Activated T-cell treated with anti-CD3 and anti-CD28 coated beads, Interleukin-2, amount 50 U/mL, for 72 hours (primary cell): Measurements from ENCODE around the gene PBXIP1. TPM values are rescaled to one million over a fixed set of nuclear protein-coding genes. Genes with fewer than 3 reads are reported as not detected.

Source experiments
- ATAC-seq, 2 donors: fragments of 150-1000 bp; cut with Tn5 transposase; replicated peaks in 1 of 2; 2 replicates each; pipeline ENCODE4 v1.10.0; 2021; ENCODE audit warnings: moderate library complexity in 2 of 2, mild to moderate bottlenecking in 1 of 2
- DNase-seq, 2 donors: peaks; one replicate each; pipeline ENCODE4 v3.0.0; 2021 to 2022; ENCODE audit warnings: mixed read lengths in 1 of 2
- H3K27ac Mint-ChIP-seq: one replicate; pipeline ENCODE4 v1.8.0; 2022; ENCODE audit warnings: mild to moderate bottlenecking, moderate library complexity, mixed read lengths
- H3K27me3 Mint-ChIP-seq: one replicate; pipeline ENCODE4 v1.8.0; 2022; ENCODE audit warnings: low read depth, mixed read lengths
- H3K36me3 Mint-ChIP-seq, 2 donors: one replicate each; pipeline ENCODE4 v1.8.0; 2022; ENCODE audit warnings: mixed read lengths in 2 of 2, mild to moderate bottlenecking in 1 of 2; ENCODE audit not compliant: insufficient read depth in 2 of 2
- H3K4me1 Mint-ChIP-seq: one replicate; pipeline ENCODE4 v1.8.0; 2022; ENCODE audit warnings: low read depth, mixed read lengths
- H3K4me3 Mint-ChIP-seq, 2 donors: one replicate each; pipeline ENCODE4 v1.8.0; 2022; ENCODE audit warnings: mild to moderate bottlenecking in 2 of 2, mixed read lengths in 2 of 2, moderate library complexity in 2 of 2
- H3K9me3 Mint-ChIP-seq, 2 donors: one replicate each; pipeline ENCODE4 v1.8.0; 2022; ENCODE audit warnings: mixed read lengths in 2 of 2
- total RNA-seq, 2 donors: library from RNA; stranded (reverse); gene quantifications; one replicate each; pipeline ENCODE4 v1.2.3, GENCODE V29; 2022

Gene PBXIP1
- total RNA-seq, 2 donors from 2014 or later, result 28.0 to 48.0 TPM

DNA sequence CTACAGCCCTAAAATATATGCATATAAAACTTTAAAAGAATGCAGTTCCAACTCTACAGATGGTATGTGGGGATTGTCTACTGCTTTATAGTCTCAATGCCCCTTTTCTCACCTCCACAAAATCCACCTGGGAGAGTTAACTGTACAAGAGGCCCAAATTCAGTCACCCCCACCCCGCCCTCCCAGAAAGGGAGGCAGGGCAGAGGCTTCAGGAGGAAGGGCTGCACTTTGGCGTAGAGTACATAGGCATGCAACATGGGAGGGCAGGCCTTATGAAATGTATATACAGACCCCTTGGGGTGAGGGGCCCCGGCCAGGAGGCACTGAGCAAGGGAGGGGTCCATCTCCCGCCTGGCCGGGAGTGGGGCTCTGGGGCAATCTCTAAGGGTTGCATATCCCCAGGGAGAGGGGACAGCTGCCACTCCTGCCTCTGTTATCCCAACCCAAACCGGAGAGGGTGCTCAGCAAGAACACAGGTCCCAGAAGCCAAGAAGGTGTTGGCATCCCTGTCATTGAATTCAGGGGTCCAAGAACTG lies 7.0 kb upstream of the PBXIP1 start:
- no peak for ATAC-seq
- no peak for DNase-seq
- Mint-ChIP-seq H3K27me3 (no peaks in the 10 kb centered on the region), H3K36me3 (peaks cover 2 to 9% of the 10 kb centered on the region in 2 donors), H3K4me3 (peak overlapping the region; percentile 91 to 93), H3K4me1 (peaks cover 43% of the 10 kb centered on the region), H3K27ac (peak overlapping the region; percentile 92), H3K9me3 (no peaks in the 10 kb centered on the region)

DNA sequence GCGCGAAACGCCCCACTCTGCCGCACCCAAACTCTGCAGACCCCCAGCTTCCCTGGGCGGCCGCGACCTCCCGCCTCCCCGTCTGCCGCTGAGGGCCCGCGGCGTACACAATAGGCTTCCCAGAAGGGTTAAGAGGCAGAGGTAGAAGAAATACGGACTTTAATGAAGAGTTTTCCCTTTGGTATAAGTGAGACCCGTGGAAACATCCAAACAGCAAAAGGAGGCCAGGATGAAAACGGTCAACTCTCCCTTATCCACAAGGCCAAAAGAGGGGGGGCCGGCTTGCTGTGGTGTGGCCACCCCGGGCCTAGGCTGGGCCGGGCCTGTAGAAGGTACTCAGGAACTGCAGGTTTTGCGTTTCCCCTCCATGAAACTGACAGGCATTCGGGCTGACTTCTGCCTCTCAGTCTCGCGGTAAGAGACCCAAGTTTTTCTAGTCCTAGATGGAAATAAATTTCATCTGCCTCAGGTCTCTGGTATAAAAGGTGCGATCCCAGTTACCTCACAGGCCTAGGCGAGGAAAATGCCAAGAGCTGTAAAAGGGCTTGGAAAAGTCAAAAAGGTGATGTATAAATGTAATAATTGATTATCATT lies 6.4 kb upstream of the PBXIP1 start:
- peak in 1 of 2 donors; percentile 47 for DNase-seq
- ATAC-seq, result peak; percentile 12 to 19
- Mint-ChIP-seq H3K4me1 (peaks cover 45% of the 10 kb centered on the region), H3K27ac (peak overlapping the region; percentile 92), H3K9me3 (no peaks in the 10 kb centered on the region), H3K4me3 (peak overlapping the region; percentile 91 to 93), H3K27me3 (no peaks in the 10 kb centered on the region), H3K36me3 (peaks cover 2 to 9% of the 10 kb centered on the region in 2 donors)

DNA sequence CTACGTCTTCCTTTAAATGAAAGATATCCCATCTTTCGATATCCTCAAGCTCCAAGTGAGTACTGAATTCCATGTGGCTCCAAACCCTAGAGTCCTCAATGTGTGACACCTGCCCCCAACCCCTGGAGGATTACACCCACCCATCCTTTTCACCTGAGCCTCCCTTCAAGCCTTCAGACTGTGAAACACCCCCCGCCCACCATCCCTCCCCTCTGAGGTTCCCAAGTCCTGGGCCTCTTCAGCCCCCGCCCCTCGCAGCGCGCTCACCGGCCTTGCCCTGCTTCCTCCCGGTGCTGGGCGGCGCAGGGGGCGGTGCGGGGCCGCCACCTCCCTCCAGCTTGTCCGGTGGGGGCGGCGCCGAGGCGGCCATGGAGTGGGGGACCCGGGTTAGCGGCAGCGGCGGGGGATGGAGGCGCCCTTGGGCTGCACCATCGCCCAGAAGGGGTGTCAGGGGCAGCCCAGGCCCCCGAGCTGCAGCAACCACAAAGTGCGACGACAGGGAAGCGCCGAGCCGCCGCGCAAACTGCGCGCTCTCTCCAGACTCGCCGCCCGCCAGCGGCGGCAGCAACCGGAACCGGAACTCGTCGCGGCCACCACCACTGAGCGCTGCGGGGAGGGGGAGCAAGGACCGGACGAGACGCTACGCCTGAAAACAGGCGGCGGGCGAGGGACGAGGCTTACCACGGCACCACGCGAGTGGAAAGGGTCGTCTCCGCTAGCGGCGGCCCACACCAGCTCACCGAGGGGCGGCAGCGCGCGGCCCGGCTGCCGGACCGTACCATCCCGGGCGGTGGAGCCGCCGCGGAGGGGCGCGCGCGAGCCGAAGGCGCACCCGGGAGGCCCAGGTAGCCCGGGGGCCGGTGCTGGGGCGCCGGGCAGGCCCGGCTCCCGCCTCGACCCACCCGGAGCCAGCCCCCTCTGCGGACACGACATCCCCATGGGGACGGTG lies 5.6 kb upstream of the PBXIP1 start, which contains the start of gene PYGO2:
TSS of gene PYGO2 (minus strand) at position 576 of the 949 bp plus-strand sequence. CDS start at position 370, 206 bp downstream.
- H3K9me3 Mint-ChIP-seq, result no peaks in the 10 kb centered on the region
- peaks cover 52% of the 10 kb centered on the region for H3K4me1 Mint-ChIP-seq
- peak within 1 kb of the TSS; percentile 92 to 94 for H3K4me3 Mint-ChIP-seq
- peak; percentile 89 to 92 for DNase-seq
- H3K36me3 Mint-ChIP-seq, result peaks cover 2 to 9% of the 10 kb centered on the region in 2 donors
- H3K27ac Mint-ChIP-seq, result peak within 1 kb of the TSS; percentile 92
- no peaks in the 10 kb centered on the region for H3K27me3 Mint-ChIP-seq
- ATAC-seq, result peak; percentile 91

- no peak for DNase-seq
- peaks cover 61% of the 10 kb centered on the region for H3K4me1 Mint-ChIP-seq
- H3K4me3 Mint-ChIP-seq, result peak overlapping the region; percentile 92 to 94
- no peak for ATAC-seq
- peaks cover under 1 to 9% of the 10 kb centered on the region in 2 donors for H3K36me3 Mint-ChIP-seq
- no peaks in the 10 kb centered on the region for H3K27me3 Mint-ChIP-seq
- H3K9me3 Mint-ChIP-seq, result no peaks in the 10 kb centered on the region
- H3K27ac Mint-ChIP-seq, result peak overlapping the region; percentile 89
Measured at GRCh38 chr1:154960446-154961136, 4.7 kb upstream of the PBXIP1 start.

DNA sequence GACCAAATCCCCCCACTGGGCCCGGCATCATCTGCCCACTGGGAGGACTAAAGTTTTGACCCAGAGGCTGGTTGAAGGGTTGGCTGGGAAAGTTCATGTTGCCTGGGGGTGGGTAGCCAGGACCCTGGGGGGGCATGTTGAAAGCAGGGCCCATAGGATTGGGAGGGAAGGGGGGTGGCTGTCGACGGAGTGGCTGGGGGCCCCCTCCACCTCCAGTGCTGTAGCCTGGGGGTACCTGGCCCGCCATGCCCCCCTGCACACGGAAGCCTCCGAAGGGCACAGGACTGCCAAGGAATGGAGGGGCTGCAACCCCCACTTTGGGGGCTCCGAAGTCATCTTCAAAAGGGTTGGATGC lies 3.5 kb upstream of the PBXIP1 start:
- no peak overlapping the region for H3K27ac Mint-ChIP-seq
- ATAC-seq (no peak), DNase-seq (no peak)
- H3K4me3 Mint-ChIP-seq, result peak overlapping the region; percentile 59 to 92
- peaks cover 73% of the 10 kb centered on the region for H3K4me1 Mint-ChIP-seq
- peaks cover 0 to 9% of the 10 kb centered on the region in 2 donors for H3K36me3 Mint-ChIP-seq
- no peaks in the 10 kb centered on the region for H3K9me3 Mint-ChIP-seq
- H3K27me3 Mint-ChIP-seq, result no peaks in the 10 kb centered on the region

DNA sequence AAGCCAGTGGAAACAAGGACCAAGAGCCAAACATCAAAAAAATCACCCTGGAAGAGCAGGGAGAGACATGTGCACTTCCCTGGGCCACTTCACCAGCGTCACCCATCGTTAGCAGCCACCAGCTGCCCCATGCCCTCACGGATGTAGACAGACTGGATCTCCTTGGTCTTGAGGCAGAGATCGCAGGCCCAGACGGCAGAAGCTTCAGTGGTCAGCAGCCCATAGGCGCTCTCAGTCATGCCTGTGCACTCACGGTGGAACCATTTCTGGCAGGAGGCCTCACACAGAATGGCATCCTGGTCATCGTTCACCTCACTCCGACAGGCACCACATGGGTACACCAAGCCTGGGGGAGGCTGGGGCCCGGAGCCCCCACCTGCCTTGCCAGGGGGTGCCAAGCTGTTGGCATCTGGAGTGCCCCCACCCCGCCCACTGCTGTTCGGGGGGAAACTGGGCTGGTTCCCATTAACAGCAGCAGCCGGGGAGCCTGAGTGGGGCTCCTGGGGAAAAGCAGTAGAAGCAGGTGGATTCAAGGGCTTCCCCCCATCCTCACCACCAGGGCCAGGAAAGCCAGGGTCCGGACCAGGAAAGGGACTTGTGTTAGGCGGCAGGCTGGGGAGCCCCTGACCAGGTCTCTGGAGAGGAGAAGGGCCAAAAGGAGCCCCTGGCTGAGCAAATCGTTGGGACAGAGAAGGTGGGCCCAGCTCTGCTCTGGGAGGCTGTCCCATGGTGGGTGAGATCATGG lies 3.0 kb upstream of the PBXIP1 start:
- peak overlapping the region in 1 of 2 donors; percentile 14 for H3K4me3 Mint-ChIP-seq
- no peak for ATAC-seq
- H3K36me3 Mint-ChIP-seq, result peaks cover 0 to 9% of the 10 kb centered on the region in 2 donors
- H3K4me1 Mint-ChIP-seq, result peaks cover 77% of the 10 kb centered on the region
- no peaks in the 10 kb centered on the region for H3K27me3 Mint-ChIP-seq
- no peaks in the 10 kb centered on the region for H3K9me3 Mint-ChIP-seq
- H3K27ac Mint-ChIP-seq, result peak overlapping the region; percentile 48
- DNase-seq, result no peak

- ATAC-seq (no peak), DNase-seq (no peak)
- Mint-ChIP-seq H3K9me3 (no peaks in the 10 kb centered on the region), H3K4me3 (no peak overlapping the region), H3K36me3 (peaks cover 0 to 9% of the 10 kb centered on the region in 2 donors), H3K27me3 (no peaks in the 10 kb centered on the region), H3K4me1 (peaks cover 77% of the 10 kb centered on the region), H3K27ac (peak overlapping the region; percentile 48)
Measured at GRCh38 chr1:154958036-154958435, 2.1 kb upstream of the PBXIP1 start.

DNA sequence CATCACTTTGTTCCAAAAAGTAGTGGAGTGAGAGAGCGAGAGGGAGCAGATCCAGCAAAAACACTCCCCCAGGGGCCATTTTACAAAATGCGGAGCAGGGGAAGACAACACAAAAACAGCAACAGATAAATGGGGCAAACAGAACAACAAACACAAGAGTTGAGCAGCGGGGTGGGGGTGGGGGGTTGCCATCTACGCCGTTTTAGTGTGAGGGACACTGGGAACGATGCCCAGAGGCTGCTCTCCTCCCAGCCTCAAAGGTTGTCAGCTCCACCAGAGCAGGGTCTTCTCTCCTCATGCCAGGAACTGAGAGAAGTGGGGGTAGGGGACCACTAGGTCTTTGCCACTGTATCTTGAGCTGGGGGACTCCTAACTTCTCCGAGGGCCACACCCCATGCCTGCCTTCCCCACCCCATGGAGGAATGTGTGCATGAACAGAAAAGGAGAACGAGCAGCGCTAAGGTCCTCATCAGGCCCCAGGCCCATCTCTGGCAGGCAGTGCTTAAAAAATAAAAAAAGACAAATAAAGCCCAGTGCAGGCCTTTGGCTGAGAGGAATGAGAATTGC lies 1.3 kb upstream of the PBXIP1 start:
- Mint-ChIP-seq H3K9me3 (no peaks in the 10 kb centered on the region), H3K27ac (peak overlapping the region; percentile 7), H3K27me3 (no peaks in the 10 kb centered on the region), H3K36me3 (peaks cover 0 to 5% of the 10 kb centered on the region in 2 donors), H3K4me3 (peak overlapping the region; percentile 11 to 37), H3K4me1 (peaks cover 78% of the 10 kb centered on the region)
- ATAC-seq, result no peak
- no peak for DNase-seq

- no peaks in the 10 kb centered on the region for H3K9me3 Mint-ChIP-seq
Measured at GRCh38 chr1:154956544-154956941, 644 bp upstream of the PBXIP1 start.

GRCh38 chr1:154955039-154955717 lies 721 bp downstream of the PBXIP1 start:
- peak overlapping the region; percentile 82 for H3K27ac Mint-ChIP-seq
- ATAC-seq, result peak; percentile 86 to 89
- no peaks in the 10 kb centered on the region for H3K9me3 Mint-ChIP-seq
- H3K36me3 Mint-ChIP-seq, result peaks cover 0 to 4% of the 10 kb centered on the region in 2 donors
- H3K27me3 Mint-ChIP-seq, result no peaks in the 10 kb centered on the region
- peak; percentile 82 to 87 for DNase-seq
- peaks cover 89% of the 10 kb centered on the region for H3K4me1 Mint-ChIP-seq
- H3K4me3 Mint-ChIP-seq, result peak overlapping the region; percentile 93 to 99

More at GRCh38 chr1:154956544-154956941, 644 bp upstream of the PBXIP1 start:
- no peaks in the 10 kb centered on the region for H3K27me3 Mint-ChIP-seq
- peak overlapping the region; percentile 93 to 99 for H3K4me3 Mint-ChIP-seq
- no peak for DNase-seq
- peak overlapping the region; percentile 82 for H3K27ac Mint-ChIP-seq
- ATAC-seq, result no peak
- H3K4me1 Mint-ChIP-seq, result peaks cover 84% of the 10 kb centered on the region
- H3K36me3 Mint-ChIP-seq, result peaks cover 0 to 4% of the 10 kb centered on the region in 2 donors

DNA sequence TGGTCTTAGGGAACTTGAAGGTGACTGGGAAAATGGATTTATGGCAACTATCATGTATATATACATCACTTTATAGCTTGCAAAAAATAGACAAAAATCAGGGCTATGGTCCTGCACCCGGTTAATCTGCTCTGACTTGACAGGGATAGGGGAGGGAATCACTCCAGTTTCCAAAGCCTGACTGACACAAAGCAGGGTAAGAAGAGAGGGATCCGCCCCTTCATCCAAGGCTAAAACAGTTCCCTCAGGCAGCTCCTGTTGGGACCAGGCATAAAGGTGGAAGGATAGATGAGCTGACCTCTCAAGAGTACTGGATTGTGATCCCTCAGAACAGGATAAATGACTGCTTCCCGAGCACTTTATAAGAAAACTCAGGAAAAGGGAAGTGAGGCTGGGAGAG lies 1.4 kb downstream of the PBXIP1 start:
- Mint-ChIP-seq H3K36me3 (no peaks in the 10 kb centered on the region), H3K4me1 (peaks cover 82% of the 10 kb centered on the region), H3K27me3 (no peaks in the 10 kb centered on the region), H3K4me3 (peak overlapping the region; percentile 93 to 99), H3K27ac (peak overlapping the region; percentile 82), H3K9me3 (no peaks in the 10 kb centered on the region)
- DNase-seq (no peak), ATAC-seq (no peak)
